HepG2 (cell line): ENCODE data around the gene ACOT8. TPM values are rescaled to one million over a fixed set of nuclear protein-coding genes. Genes with fewer than 3 reads are reported as not detected.

Source experiments
- ARID5B ChIP-seq: IDR thresholded peaks from 2 replicates; pipeline ENCODE4 v1.4.0; 2020; ENCODE audit warnings: mild to moderate bottlenecking, missing genetic modification reagents
- CEBPG ChIP-seq: IDR thresholded peaks from 2 replicates; pipeline ENCODE4 v1.6.1; 2016
- FOXK1 ChIP-seq: sonication (generic); formaldehyde crosslinking; IDR thresholded peaks from 2 replicates; pipeline ENCODE4 v1.4.0; 2020; ENCODE audit warnings: low read depth, missing genetic modification reagents, borderline replicate concordance
- GATAD2A ChIP-seq: IDR thresholded peaks from 2 replicates; pipeline ENCODE4 v1.6.1; 2016
- HOXA3 ChIP-seq: sonication (generic); formaldehyde crosslinking; IDR thresholded peaks from 2 replicates; pipeline ENCODE4 v1.5.0; 2020; ENCODE audit warnings: missing genetic modification reagents
- KLF12 ChIP-seq: sonication (generic); formaldehyde crosslinking; IDR thresholded peaks from 2 replicates; pipeline ENCODE4 v1.4.0; 2020; ENCODE audit warnings: missing genetic modification reagents, borderline replicate concordance
- MED1 ChIP-seq: sonication (generic); formaldehyde crosslinking; IDR thresholded peaks from 2 replicates; pipeline ENCODE4 v1.4.0; 2020; ENCODE audit warnings: missing genetic modification reagents
- NFKB2 ChIP-seq: sonication (generic); formaldehyde crosslinking; IDR thresholded peaks from 2 replicates; pipeline ENCODE4 v1.4.0; 2020; ENCODE audit warnings: missing genetic modification reagents, borderline replicate concordance
- SKI ChIP-seq: fragments of 450-650 bp; IDR thresholded peaks from one replicate; pipeline ENCODE4 v1.6.1; 2018; ENCODE audit warnings: mild to moderate bottlenecking; ENCODE audit not compliant: partially characterized antibody
- SMC3 ChIP-seq: IDR thresholded peaks from 2 replicates; pipeline ENCODE4 v1.6.1; 2011; ENCODE audit warnings: low read length, improper control_type of control experiment
- TEAD3 ChIP-seq: optimal IDR thresholded peaks from 2 replicates; pipeline ENCODE3; 2016; ENCODE audit warnings: borderline replicate concordance
- ZFP90 ChIP-seq: sonication (generic); formaldehyde crosslinking; IDR thresholded peaks from 2 replicates; pipeline ENCODE4 v1.8.0; 2022; ENCODE audit warnings: missing genetic modification reagents, mild to moderate bottlenecking, inconsistent platforms, borderline replicate concordance
- ZMYM3 ChIP-seq: sonication (generic); formaldehyde crosslinking; IDR thresholded peaks from 2 replicates; pipeline ENCODE4 v1.5.1; 2020; ENCODE audit warnings: mild to moderate bottlenecking, missing genetic modification reagents
- ZNF331 ChIP-seq: sonication (generic); formaldehyde crosslinking; IDR thresholded peaks from 2 replicates; pipeline ENCODE4 v1.4.0; 2020; ENCODE audit warnings: missing genetic modification reagents
- ZNF574 ChIP-seq: sonication (generic); formaldehyde crosslinking; IDR thresholded peaks from 2 replicates; pipeline ENCODE4 v1.4.0; 2020; ENCODE audit warnings: missing genetic modification reagents
- polyA plus RNA-seq, 8 experiments: library from polyadenylated mRNA; depleted of rRNA in 3 of 8; stranded (reverse) in 7 of 8; unstranded in 1 of 8; fragments of >200 nt; fragmentation: Illumina TruSeq in 4 of 8; extraction: Trizol in 4 of 8; gene quantifications; 2 replicates each; pipeline versions ENCODE4 v1.2.1 to v1.2.3, GENCODE V29; 2011 to 2016; ENCODE audit warnings: low read depth in 4 of 8, missing spikeins in 1 of 8, mixed read lengths in 1 of 8; ENCODE audit not compliant: insufficient read depth in 1 of 8
- total RNA-seq, 5 experiments: library from RNA; depleted of rRNA; stranded (reverse); fragments of >200 nt; fragmentation: Illumina TruSeq; extraction: Trizol; gene quantifications; 2 replicates each; pipeline ENCODE4 v1.2.3, GENCODE V29; 2016; ENCODE audit warnings: low read depth in 1 of 5

The ACOT8 gene
- total and polyA plus RNA-seq, 2 of the 13 experiments (the other 11 are each of a cell fraction or from before 2014, with no cell fraction given), result 31.4 to 45.5 TPM

GRCh38 chr20:45901332-45901731 lies 44.1 kb upstream of the ACOT8 start (continued):
- TF ChIP-seq ZNF331 (CRISPR knock-in tag), result 0 out of 2 replicates have a peak, but pooled peaks have one; percentile 43
- peak; percentile 31; the same call in 1 of the 2 replicates for TF ChIP-seq ZNF574 (CRISPR knock-in tag)
- peak; percentile 45 for TF ChIP-seq TEAD3 (CRISPR knock-in tag)
- peak; percentile 79 for TF ChIP-seq CEBPG
- TF ChIP-seq MED1 (CRISPR knock-in tag), result peak; percentile 27; the same call in 1 of the 2 replicates
- TF ChIP-seq NFKB2 (CRISPR knock-in tag), result peak; percentile 26; the same call in 1 of the 2 replicates
- TF ChIP-seq ZFP90 (CRISPR knock-in tag), result 0 out of 2 replicates have a peak, but pooled peaks have one; percentile 58
- peak; percentile 69 for TF ChIP-seq ARID5B (CRISPR knock-in tag)
- 0 out of 2 replicates have a peak, but pooled peaks have one; percentile 6 for TF ChIP-seq SMC3
- 0 out of 2 replicates have a peak, but pooled peaks have one; percentile 26 for TF ChIP-seq GATAD2A (CRISPR knock-in tag)
- peak; percentile 55; the same call in 1 of the 2 replicates for TF ChIP-seq ZMYM3 (CRISPR knock-in tag)
- TF ChIP-seq SKI, result peak; percentile 23
- TF ChIP-seq KLF12 (CRISPR knock-in tag), result 0 out of 2 replicates have a peak, but pooled peaks have one; percentile 31
- 0 out of 2 replicates have a peak, but pooled peaks have one; percentile 17 for TF ChIP-seq FOXK1
- TF ChIP-seq HOXA3, result peak; percentile 41; the same call in 1 of the 2 replicates
